ENCODE measurements around the gene GJD3.

Gene GJD3

GRCh38 chr17:40333781-40334448, 30.6 kb downstream of the GJD3 start:
- DNase-seq (ENCODE audit: low read depth) = no peak
- no peak for TF ChIP-seq CTCF (conservative IDR thresholded peaks at IDR 0.05; ENCODE audit: low read length)
- H3K4me3 ChIP-seq (ENCODE audit: low read length) = no peak overlapping the region

- H3K4me3 ChIP-seq (ENCODE audit: low read length) = no peak overlapping the region; the same call in 1 of the 2 replicates
- peak; percentile 60 for DNase-seq (ENCODE audit: low read depth)
Observed at GRCh38 chr17:40331743-40332641, 32.5 kb downstream of the GJD3 start.

GRCh38 chr17:40330850-40331470, 33.6 kb downstream of the GJD3 start:
- DNase-seq (ENCODE audit: low read depth) = no peak
- no peak for TF ChIP-seq CTCF (conservative IDR thresholded peaks at IDR 0.05; ENCODE audit: low read length)
- no peak overlapping the region for H3K4me3 ChIP-seq (ENCODE audit: low read length)

More at GRCh38 chr17:40331743-40332641, 32.5 kb downstream of the GJD3 start:
- no peak for TF ChIP-seq CTCF (conservative IDR thresholded peaks at IDR 0.05; ENCODE audit: low read length)

GRCh38 chr17:40329839-40330794, 34.4 kb downstream of the GJD3 start:
- no peak for DNase-seq (ENCODE audit: low read depth)
- TF ChIP-seq CTCF (conservative IDR thresholded peaks at IDR 0.05; ENCODE audit: low read length) = no peak
- H3K4me3 ChIP-seq (ENCODE audit: low read length) = no peak overlapping the region

- no peak overlapping the region for H3K4me3 ChIP-seq (ENCODE audit: low read length)
- no peak for TF ChIP-seq CTCF (conservative IDR thresholded peaks at IDR 0.05; ENCODE audit: low read length)
- no peak for DNase-seq (ENCODE audit: low read depth)
Observed at GRCh38 chr17:40328386-40328766, 36.2 kb downstream of the GJD3 start.

- H3K4me3 ChIP-seq (ENCODE audit: low read length) = no peak overlapping the region
- DNase-seq (ENCODE audit: low read depth) = no peak
- no peak for TF ChIP-seq CTCF (conservative IDR thresholded peaks at IDR 0.05; ENCODE audit: low read length)
Observed at GRCh38 chr17:40327735-40328385, 36.7 kb downstream of the GJD3 start.

Measured in AG10803 (cell line).